ENCODE results near the gene NRP1.

Gene NRP1

DNA sequence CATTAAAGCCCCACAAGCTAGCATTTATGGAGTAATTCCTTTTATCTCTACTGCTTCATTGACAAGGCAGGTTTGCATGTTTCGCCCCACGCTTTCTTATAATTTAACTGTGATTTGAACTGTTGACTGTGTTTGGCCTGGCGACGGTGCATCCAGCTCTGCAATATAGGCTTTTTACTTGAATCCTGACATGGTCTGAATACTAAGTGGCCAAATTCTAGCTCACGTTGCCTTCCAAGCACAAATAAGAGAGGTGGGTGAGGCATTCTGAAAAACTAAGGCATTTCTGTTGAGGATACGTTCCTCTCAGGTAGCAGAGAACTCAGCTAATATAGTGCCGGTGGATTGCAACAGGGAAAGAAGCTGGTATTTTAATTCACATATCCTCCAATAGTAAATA is 61.8 kb downstream of the NRP1 start:
- in situ Hi-C loops (cut with HindIII; ENCODE audit: low sequenced_read_pairs) = no loop called here
- no peak for DNase-seq (ENCODE audit: low read depth, low spot score)
- H3K4me3 ChIP-seq (ENCODE audit: low read depth, low read length) = no peak overlapping the region
- TF ChIP-seq, protein P1, sequence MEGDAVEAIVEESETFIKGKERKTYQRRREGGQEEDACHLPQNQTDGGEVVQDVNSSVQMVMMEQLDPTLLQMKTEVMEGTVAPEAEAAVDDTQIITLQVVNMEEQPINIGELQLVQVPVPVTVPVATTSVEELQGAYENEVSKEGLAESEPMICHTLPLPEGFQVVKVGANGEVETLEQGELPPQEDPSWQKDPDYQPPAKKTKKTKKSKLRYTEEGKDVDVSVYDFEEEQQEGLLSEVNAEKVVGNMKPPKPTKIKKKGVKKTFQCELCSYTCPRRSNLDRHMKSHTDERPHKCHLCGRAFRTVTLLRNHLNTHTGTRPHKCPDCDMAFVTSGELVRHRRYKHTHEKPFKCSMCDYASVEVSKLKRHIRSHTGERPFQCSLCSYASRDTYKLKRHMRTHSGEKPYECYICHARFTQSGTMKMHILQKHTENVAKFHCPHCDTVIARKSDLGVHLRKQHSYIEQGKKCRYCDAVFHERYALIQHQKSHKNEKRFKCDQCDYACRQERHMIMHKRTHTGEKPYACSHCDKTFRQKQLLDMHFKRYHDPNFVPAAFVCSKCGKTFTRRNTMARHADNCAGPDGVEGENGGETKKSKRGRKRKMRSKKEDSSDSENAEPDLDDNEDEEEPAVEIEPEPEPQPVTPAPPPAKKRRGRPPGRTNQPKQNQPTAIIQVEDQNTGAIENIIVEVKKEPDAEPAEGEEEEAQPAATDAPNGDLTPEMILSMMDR (IDR thresholded peaks at IDR 0.05; ENCODE audit: low read depth, low read length) = no peak

DNA sequence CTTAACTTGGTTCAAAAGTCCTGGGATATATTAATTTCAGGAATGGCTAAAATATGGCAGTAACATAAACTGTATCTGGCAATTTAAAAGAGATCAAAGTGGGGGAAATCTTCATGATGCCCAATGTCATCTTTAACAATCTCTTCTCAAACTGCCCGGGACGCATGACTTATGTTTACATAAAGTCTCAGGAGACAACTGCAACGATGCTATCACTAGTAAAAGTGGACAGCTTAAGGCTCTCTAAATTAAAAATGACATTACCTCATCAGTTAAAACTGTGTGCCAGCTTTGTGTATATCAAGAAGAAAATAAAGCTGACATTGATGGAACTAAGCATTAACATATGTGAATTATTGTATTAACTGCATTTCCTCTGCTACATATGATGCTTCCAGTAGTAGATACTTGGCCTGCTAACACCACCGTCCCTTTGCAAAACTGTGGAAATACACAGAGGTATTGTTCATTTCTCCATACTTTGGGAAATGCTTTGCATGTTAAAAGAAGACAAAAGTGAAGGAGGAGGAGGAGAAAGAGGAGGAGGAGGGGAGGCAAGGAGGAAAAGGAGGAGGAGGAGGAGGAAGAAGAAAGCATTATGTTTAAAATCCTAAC is 62.4 kb downstream of the NRP1 start:
- TF ChIP-seq, protein P1 (IDR thresholded peaks at IDR 0.05; ENCODE audit: low read depth, low read length) = no peak
- in situ Hi-C loops (cut with HindIII; ENCODE audit: low sequenced_read_pairs) = no loop called here
- no peak overlapping the region for H3K4me3 ChIP-seq (ENCODE audit: low read depth, low read length)
- DNase-seq (ENCODE audit: low read depth, low spot score) = no peak

DNA sequence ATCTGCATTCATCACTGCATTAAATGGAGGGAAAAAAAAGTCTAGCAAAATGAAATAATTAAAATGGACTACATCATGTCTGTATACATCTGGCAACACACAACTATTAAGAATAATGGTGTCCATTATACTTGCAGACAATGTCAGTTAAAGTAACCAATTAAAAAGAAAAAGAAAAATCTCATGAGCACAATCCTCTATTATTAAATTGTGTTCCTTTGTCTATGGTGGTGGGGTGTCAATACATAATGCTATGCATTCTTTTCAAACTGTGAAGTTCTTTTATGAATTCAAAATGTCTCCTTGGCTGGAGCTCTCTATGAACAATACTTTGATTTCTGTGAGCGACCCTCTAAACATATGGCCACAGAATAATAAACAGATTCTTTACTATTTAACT is 63.5 kb downstream of the NRP1 start:
- H3K4me3 ChIP-seq (ENCODE audit: low read depth, low read length) = no peak overlapping the region
- in situ Hi-C loops (cut with HindIII; ENCODE audit: low sequenced_read_pairs) = no loop called here
- TF ChIP-seq, protein P1 (IDR thresholded peaks at IDR 0.05; ENCODE audit: low read depth, low read length) = no peak
- no peak for DNase-seq (ENCODE audit: low read depth, low spot score)

DNA sequence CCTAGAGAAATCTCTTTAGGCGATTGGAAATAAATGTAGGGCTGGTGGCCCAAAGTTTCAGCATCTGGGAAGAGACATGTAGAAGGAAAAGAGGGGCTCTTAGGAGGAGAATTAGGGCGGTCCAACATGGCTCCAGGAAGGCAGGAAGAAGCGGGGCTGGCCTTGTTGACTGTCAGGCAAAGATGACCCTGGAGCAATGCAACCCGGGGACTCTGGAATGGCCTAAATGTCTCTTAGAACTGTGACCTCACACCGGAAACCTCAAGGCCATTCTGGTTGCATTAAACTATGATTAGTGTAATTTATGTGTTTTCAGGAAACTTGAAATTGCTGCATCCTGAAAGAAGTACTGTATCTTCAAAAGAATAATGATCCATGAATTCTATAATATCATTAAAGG is 66.8 kb downstream of the NRP1 start:
- TF ChIP-seq, protein P1 (IDR thresholded peaks at IDR 0.05; ENCODE audit: low read depth, low read length) = no peak
- no peak overlapping the region for H3K4me3 ChIP-seq (ENCODE audit: low read depth, low read length)
- DNase-seq (ENCODE audit: low read depth, low spot score) = no peak
- in situ Hi-C loops (cut with HindIII; ENCODE audit: low sequenced_read_pairs) = no loop called here

DNA sequence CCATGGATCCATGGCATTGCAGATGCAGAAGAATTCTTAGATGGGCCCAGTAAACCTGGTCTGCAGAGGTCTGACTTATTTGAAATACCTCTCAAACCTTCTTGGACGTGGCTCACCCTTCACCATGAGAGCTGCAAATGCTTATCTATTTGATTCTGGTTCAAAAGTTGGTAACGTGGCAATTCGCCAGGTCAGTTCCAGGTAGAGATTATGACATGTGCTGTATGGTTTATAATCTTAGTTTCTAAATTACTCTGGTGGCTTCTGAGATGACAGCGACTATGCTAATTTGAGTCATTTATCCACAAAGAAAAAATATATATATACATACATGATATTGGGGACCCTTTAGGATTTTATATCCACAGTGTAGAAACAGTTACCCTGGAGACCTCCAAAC is 68.8 kb downstream of the NRP1 start:
- H3K4me3 ChIP-seq (ENCODE audit: low read depth, low read length) = no peak overlapping the region
- in situ Hi-C loops (cut with HindIII; ENCODE audit: low sequenced_read_pairs) = no loop called here
- DNase-seq (ENCODE audit: low read depth, low spot score) = no peak
- TF ChIP-seq, protein P1 (IDR thresholded peaks at IDR 0.05; ENCODE audit: low read depth, low read length) = no peak

DNA sequence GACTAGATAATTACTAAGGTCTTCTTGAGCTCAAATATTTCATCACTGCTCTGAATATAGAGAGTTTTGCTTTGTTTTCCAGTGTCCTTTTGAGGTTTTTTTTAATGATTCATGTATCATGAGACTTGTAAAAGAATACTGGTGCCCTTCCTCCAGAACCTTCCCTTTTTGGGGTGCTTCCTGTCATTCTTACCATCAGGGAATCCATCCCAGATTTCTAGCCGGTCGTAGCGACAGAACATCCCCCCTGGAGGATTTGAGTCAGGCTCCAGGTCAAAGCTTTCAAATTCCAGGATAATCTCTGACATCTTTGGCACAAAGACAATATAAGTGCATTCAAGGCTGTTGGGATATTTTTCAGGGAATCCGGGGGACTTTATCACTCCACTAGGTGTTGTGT is 71.0 kb downstream of the NRP1 start:
- TF ChIP-seq, protein P1 (IDR thresholded peaks at IDR 0.05; ENCODE audit: low read depth, low read length) = no peak
- no peak overlapping the region for H3K4me3 ChIP-seq (ENCODE audit: low read depth, low read length)
- in situ Hi-C loops (cut with HindIII; ENCODE audit: low sequenced_read_pairs) = no loop called here
- DNase-seq (ENCODE audit: low read depth, low spot score) = no peak

DNA sequence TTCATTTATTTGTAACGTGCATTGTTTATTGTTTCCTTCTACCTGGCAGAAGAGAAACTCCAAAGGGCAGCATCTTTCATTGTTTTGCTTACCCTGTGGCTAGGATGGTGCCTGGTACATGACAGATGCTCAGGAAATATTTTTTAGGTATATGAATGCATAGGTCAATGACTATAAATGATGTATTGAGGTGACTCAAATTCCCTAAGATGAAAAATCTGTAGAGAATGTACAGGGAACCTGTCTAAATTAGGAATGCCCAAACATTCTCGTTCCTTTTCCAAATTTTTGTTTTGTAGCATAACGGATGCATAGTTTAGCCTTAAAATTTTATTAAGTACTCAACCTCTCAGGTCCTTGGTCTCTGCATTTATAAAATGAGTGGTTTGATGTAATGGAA is 71.6 kb downstream of the NRP1 start:
- DNase-seq (ENCODE audit: low read depth, low spot score) = no peak
- H3K4me3 ChIP-seq (ENCODE audit: low read depth, low read length) = no peak overlapping the region
- TF ChIP-seq, protein P1 (IDR thresholded peaks at IDR 0.05; ENCODE audit: low read depth, low read length) = no peak
- in situ Hi-C loops (cut with HindIII; ENCODE audit: low sequenced_read_pairs) = no loop called here
